ENCODE data around the gene ADRA1B. TPM values are rescaled to one million over a fixed set of nuclear protein-coding genes. Genes with fewer than 3 reads are reported as not detected.

ADRA1B gene
- total RNA-seq, 1 experiment from 2014 or later = not detected

GRCh38 chr5:159928122-159928909, 12.0 kb downstream of the ADRA1B start:
- H3K27ac ChIP-seq = no peak overlapping the region
- H3K4me1 ChIP-seq = no peaks in the 10 kb centered on the region
- H3K36me3 ChIP-seq = no peaks in the 10 kb centered on the region
- no peak overlapping the region for H3K4me3 ChIP-seq
- no peaks in the 10 kb centered on the region for H3K9me3 ChIP-seq (replicated peaks)
- no peak for DNase-seq
- H3K27me3 ChIP-seq = peaks cover 5% of the 10 kb centered on the region; the same call in 1 of the 2 replicates

GRCh38 chr5:159929176-159929575, 12.9 kb downstream of the ADRA1B start:
- H3K36me3 ChIP-seq = no peaks in the 10 kb centered on the region
- no peak for DNase-seq
- H3K4me3 ChIP-seq = no peak overlapping the region
- H3K27ac ChIP-seq = no peak overlapping the region
- no peaks in the 10 kb centered on the region for H3K4me1 ChIP-seq
- peaks cover 5% of the 10 kb centered on the region; the same call in 1 of the 2 replicates for H3K27me3 ChIP-seq
- no peaks in the 10 kb centered on the region for H3K9me3 ChIP-seq (replicated peaks)

- H3K9me3 ChIP-seq (replicated peaks) = no peaks in the 10 kb centered on the region
- H3K4me3 ChIP-seq = no peak overlapping the region
- no peaks in the 10 kb centered on the region for H3K27me3 ChIP-seq
- H3K27ac ChIP-seq = no peak overlapping the region
- H3K36me3 ChIP-seq = no peaks in the 10 kb centered on the region
- no peak for DNase-seq
- H3K4me1 ChIP-seq = no peaks in the 10 kb centered on the region
These were observed 17.5 kb downstream of the ADRA1B start for GRCh38 chr5:159933531-159934485.

DNA sequence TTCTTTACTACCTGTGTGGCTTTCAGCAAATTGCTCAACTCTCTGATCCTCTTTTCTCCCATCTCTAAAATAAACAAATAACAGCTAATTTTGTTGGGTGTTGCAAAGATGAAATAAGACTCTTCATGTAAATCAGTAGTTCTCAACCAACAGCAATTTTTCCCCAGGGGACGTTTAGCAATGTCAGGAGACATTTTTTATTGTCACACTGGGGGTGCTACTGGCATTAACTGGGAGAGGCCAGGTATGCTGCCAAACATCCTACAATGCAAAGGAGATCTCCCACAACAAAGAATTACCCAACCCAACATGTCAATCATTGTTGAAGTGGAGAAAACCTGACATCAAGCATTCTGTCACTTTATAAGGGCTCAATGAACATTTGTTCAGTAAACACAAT, 19.7 kb downstream of the ADRA1B start:
- Histone ChIP-seq H3K4me3 (no peak overlapping the region), H3K27me3 (no peaks in the 10 kb centered on the region; the same call in 1 of the 2 replicates), H3K9me3 (replicated peaks) (no peaks in the 10 kb centered on the region), H3K36me3 (no peaks in the 10 kb centered on the region), H3K4me1 (no peaks in the 10 kb centered on the region), H3K27ac (no peak overlapping the region)
- DNase-seq = no peak

DNA sequence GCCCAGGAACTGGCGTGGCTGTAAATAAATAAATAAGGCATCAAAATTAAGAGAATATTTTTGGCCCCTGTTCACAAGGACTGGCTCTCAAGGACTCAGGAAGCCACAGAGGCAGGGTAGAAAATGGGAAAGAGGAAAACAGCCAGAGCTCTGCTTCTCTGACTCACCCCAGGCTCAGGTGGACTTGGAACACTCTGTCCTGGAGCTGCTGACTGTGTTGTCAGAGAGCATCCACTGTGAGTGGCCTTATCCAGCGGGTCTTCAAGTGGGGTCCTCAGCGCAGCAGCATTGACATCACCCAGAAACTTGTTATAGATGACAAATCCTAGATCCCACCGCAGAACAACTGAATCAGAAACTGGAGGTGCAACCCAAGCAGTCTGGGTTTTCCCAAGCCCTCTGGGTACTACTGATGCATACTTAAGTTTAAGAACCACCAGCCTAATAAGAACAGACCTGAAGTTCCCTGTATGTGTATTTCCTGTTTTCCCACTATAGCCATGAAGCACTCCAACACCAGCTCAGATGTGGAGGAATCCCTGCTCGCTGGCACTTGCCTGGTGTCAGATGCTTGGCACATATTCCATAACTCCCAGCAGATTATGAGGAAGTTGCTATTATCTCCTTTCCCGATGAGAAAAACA, 20.5 kb downstream of the ADRA1B start:
- DNase-seq = no peak
- no peaks in the 10 kb centered on the region for H3K9me3 ChIP-seq (replicated peaks)
- H3K4me3 ChIP-seq = no peak overlapping the region
- no peaks in the 10 kb centered on the region for H3K4me1 ChIP-seq
- no peaks in the 10 kb centered on the region for H3K36me3 ChIP-seq
- no peak overlapping the region for H3K27ac ChIP-seq
- peaks cover 2% of the 10 kb centered on the region; the same call in 1 of the 2 replicates for H3K27me3 ChIP-seq

- H3K27me3 ChIP-seq = peaks cover 2% of the 10 kb centered on the region; the same call in 1 of the 2 replicates
- H3K27ac ChIP-seq = no peak overlapping the region
- H3K4me1 ChIP-seq = no peaks in the 10 kb centered on the region
- H3K9me3 ChIP-seq (replicated peaks) = no peaks in the 10 kb centered on the region
- no peak overlapping the region for H3K4me3 ChIP-seq
- no peaks in the 10 kb centered on the region for H3K36me3 ChIP-seq
- DNase-seq = no peak
These were observed 21.3 kb downstream of the ADRA1B start for GRCh38 chr5:159937580-159937979.

DNA sequence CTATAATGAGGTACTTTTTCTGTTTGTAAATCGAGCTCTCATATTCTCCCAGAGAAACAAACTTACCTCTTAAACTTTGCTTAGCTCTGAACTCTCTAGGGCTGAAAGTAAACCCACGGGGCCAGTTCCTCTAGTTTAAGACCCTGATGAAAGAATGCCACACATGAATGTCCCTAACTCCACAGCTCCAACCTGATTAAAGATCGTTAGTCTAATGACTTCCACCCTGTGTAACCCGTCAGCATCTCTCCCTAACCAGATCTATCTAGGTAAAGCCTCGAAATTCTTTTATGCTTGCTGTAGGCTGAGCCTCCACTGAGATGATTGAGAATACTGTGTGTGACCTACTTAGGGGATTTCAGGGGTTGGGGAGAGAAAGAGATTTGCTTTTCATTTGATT, 27.0 kb downstream of the ADRA1B start:
- Histone ChIP-seq H3K27me3 (peaks cover 2% of the 10 kb centered on the region; the same call in 1 of the 2 replicates), H3K9me3 (replicated peaks) (no peaks in the 10 kb centered on the region), H3K4me1 (0 out of 2 replicates have a peak, but pooled peaks cover 2% of the 10 kb centered on the region), H3K4me3 (no peak overlapping the region), H3K27ac (no peak overlapping the region), H3K36me3 (no peaks in the 10 kb centered on the region)
- no peak for DNase-seq

- 0 out of 2 replicates have a peak, but pooled peaks cover 2% of the 10 kb centered on the region for H3K4me1 ChIP-seq
- H3K4me3 ChIP-seq = no peak overlapping the region
- no peaks in the 10 kb centered on the region for H3K36me3 ChIP-seq
- H3K9me3 ChIP-seq (replicated peaks) = no peaks in the 10 kb centered on the region
- no peak overlapping the region for H3K27ac ChIP-seq
- H3K27me3 ChIP-seq = peaks cover 2% of the 10 kb centered on the region; the same call in 1 of the 2 replicates
- no peak for DNase-seq
These were observed 27.8 kb downstream of the ADRA1B start for GRCh38 chr5:159944056-159944600.

DNA sequence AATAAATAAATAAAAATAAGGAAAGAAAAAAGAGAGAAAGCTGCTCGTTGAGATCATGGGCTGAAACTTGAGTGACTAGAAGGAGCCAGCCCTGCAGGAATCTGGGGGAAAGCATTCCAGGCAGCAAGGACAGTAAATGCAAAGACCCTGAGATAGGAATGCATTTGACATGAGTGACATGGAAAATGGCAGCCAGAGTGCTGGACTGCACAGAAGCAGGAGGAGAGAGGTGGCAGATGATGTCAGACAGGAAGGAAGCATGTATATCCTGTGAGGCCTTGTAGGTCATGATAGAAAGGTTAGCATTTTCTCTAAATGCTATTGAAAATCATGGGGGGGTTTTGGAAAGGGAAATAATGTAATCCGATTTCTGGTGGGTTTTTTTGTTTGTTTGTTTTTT, 29.1 kb downstream of the ADRA1B start:
- Histone ChIP-seq H3K9me3 (replicated peaks) (no peaks in the 10 kb centered on the region), H3K4me1 (0 out of 2 replicates have a peak, but pooled peaks cover 2% of the 10 kb centered on the region), H3K36me3 (no peaks in the 10 kb centered on the region), H3K27ac (no peak overlapping the region), H3K27me3 (peaks cover 2% of the 10 kb centered on the region; the same call in 1 of the 2 replicates), H3K4me3 (no peak overlapping the region)
- no peak for DNase-seq

GRCh38 chr5:159947708-159948358, 31.6 kb downstream of the ADRA1B start:
- H3K9me3 ChIP-seq (replicated peaks) = no peaks in the 10 kb centered on the region
- H3K4me3 ChIP-seq = no peak overlapping the region
- 0 out of 2 replicates have a peak, but pooled peaks cover 2% of the 10 kb centered on the region for H3K4me1 ChIP-seq
- DNase-seq = peak in 1 of 2 experiments; percentile 16
- no peaks in the 10 kb centered on the region for H3K27me3 ChIP-seq
- no peaks in the 10 kb centered on the region for H3K36me3 ChIP-seq
- no peak overlapping the region for H3K27ac ChIP-seq

GRCh38 chr5:159951387-159951786, 35.1 kb downstream of the ADRA1B start:
- H3K27ac ChIP-seq = no peak overlapping the region
- no peaks in the 10 kb centered on the region for H3K36me3 ChIP-seq
- 0 out of 2 replicates have a peak, but pooled peaks cover 2% of the 10 kb centered on the region for H3K4me1 ChIP-seq
- 0 out of 2 replicates have a peak, but pooled peaks cover 6% of the 10 kb centered on the region for H3K27me3 ChIP-seq
- DNase-seq = peak; percentile 42 to 59
- H3K9me3 ChIP-seq (replicated peaks) = no peaks in the 10 kb centered on the region
- no peak overlapping the region for H3K4me3 ChIP-seq

GRCh38 chr5:159951834-159952233, 35.6 kb downstream of the ADRA1B start:
- H3K4me1 ChIP-seq = 0 out of 2 replicates have a peak, but pooled peaks cover 2% of the 10 kb centered on the region
- no peak overlapping the region for H3K27ac ChIP-seq
- H3K9me3 ChIP-seq (replicated peaks) = no peaks in the 10 kb centered on the region
- no peak overlapping the region for H3K4me3 ChIP-seq
- no peak for DNase-seq
- H3K27me3 ChIP-seq = 0 out of 2 replicates have a peak, but pooled peaks cover 6% of the 10 kb centered on the region
- H3K36me3 ChIP-seq = no peaks in the 10 kb centered on the region

DNA sequence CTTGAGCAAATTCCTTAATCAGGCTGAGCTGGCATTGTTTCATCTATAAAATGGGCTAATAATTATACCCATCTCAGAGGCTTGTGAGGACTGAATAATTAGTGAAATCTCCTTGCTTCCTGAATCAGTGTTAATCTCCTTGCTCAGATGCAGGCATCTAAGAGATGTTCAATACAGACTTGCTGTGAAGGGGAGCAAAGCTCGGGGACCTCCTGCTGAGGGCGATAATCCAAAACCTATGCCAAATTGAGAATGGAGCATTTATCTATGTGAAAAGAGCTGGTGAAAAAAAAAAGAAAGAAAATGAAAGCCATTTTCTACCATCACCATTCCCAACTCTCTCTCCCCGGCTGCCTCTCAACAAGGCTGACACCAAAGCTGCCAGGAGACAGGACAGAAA, 37.3 kb downstream of the ADRA1B start:
- Histone ChIP-seq H3K9me3 (replicated peaks) (no peaks in the 10 kb centered on the region), H3K27ac (no peak overlapping the region), H3K4me1 (no peaks in the 10 kb centered on the region), H3K4me3 (no peak overlapping the region), H3K36me3 (no peaks in the 10 kb centered on the region), H3K27me3 (0 out of 2 replicates have a peak, but pooled peaks cover 6% of the 10 kb centered on the region)
- DNase-seq = no peak

All from SJCRH30 (cell line).